K562 (cell line): ENCODE data around the gene MYLK4. TPM values are rescaled to one million over a fixed set of nuclear protein-coding genes. Genes with fewer than 3 reads are reported as not detected.

ENCODE experiments used
- FOXA1 ChIP-seq: fragments of 450-650 bp; IDR thresholded peaks from 2 replicates; pipeline ENCODE4 v1.6.1; 2016; ENCODE audit warnings: mild to moderate bottlenecking, borderline replicate concordance
- HMGN3 ChIP-seq: IDR thresholded peaks from 2 replicates; pipeline ENCODE4 v1.6.1; 2011; ENCODE audit warnings: borderline replicate concordance, low read depth, mild to moderate bottlenecking, mixed read lengths, low read length; ENCODE audit not compliant: insufficient read length; ENCODE audit errors: extremely low read depth
- SMARCE1 ChIP-seq: fragments of 450-650 bp; IDR thresholded peaks from 2 replicates; pipeline ENCODE4 v1.7.1; 2016; ENCODE audit warnings: mild to moderate bottlenecking
- STAT5B ChIP-seq: fragments of 250-450 bp; sonication (Bioruptor Pico); IDR thresholded peaks from 2 replicates; pipeline ENCODE4 v1.8.0; 2021; ENCODE audit warnings: mild to moderate bottlenecking, inconsistent platforms
- THAP7 ChIP-seq: fragments of 250-450 bp; sonication (Bioruptor Pico); IDR thresholded peaks from 2 replicates; pipeline ENCODE4 v1.5.0; 2021
- ZNF77 ChIP-seq: fragments of 250-450 bp; sonication (Bioruptor Pico); IDR thresholded peaks from 2 replicates; pipeline ENCODE4 v1.5.0; 2020
- polyA plus RNA-seq, 8 experiments: library from polyadenylated mRNA; depleted of rRNA in 4 of 8; stranded (reverse) in 5 of 8; unstranded in 3 of 8; fragments of >200 nt; fragmentation: Nextera tagmentation in 2 of 8; fragmentation: Illumina TruSeq in 1 of 8; extraction: Ambion mirVana in 2 of 8; extraction: Trizol in 1 of 8; gene quantifications; 2 replicates each; pipeline versions ENCODE4 v1.2.1 to v1.2.3, GENCODE V29; 2011 to 2014; ENCODE audit warnings: inconsistent platforms in 1 of 8, missing spikeins in 1 of 8
- total RNA-seq, 7 experiments: library from RNA; depleted of rRNA in 6 of 7; stranded (reverse); fragments of >200 nt in 6 of 7; fragmentation: Illumina TruSeq in 2 of 7; extraction: Trizol in 2 of 7; gene quantifications; 2 replicates each; pipeline versions ENCODE4 v1.2.1 to v1.2.3, GENCODE V29; 2011 to 2021; ENCODE audit warnings: low replicate concordance in 1 of 7
- TF ChIP-seq, protein P1 (sequence below): fragments of 450-650 bp; IDR thresholded peaks from 2 replicates; pipeline ENCODE4 v1.6.1; 2017; ENCODE audit warnings: antibody characterized with exemption, mild to moderate bottlenecking

MYLK4 gene
- total and polyA plus RNA-seq, 9 of the 15 experiments (the other 6 are each of a cell fraction or from before 2014, with no cell fraction given): 0.01 to 0.15 (median 0.06) TPM

- TF ChIP-seq, protein P1, sequence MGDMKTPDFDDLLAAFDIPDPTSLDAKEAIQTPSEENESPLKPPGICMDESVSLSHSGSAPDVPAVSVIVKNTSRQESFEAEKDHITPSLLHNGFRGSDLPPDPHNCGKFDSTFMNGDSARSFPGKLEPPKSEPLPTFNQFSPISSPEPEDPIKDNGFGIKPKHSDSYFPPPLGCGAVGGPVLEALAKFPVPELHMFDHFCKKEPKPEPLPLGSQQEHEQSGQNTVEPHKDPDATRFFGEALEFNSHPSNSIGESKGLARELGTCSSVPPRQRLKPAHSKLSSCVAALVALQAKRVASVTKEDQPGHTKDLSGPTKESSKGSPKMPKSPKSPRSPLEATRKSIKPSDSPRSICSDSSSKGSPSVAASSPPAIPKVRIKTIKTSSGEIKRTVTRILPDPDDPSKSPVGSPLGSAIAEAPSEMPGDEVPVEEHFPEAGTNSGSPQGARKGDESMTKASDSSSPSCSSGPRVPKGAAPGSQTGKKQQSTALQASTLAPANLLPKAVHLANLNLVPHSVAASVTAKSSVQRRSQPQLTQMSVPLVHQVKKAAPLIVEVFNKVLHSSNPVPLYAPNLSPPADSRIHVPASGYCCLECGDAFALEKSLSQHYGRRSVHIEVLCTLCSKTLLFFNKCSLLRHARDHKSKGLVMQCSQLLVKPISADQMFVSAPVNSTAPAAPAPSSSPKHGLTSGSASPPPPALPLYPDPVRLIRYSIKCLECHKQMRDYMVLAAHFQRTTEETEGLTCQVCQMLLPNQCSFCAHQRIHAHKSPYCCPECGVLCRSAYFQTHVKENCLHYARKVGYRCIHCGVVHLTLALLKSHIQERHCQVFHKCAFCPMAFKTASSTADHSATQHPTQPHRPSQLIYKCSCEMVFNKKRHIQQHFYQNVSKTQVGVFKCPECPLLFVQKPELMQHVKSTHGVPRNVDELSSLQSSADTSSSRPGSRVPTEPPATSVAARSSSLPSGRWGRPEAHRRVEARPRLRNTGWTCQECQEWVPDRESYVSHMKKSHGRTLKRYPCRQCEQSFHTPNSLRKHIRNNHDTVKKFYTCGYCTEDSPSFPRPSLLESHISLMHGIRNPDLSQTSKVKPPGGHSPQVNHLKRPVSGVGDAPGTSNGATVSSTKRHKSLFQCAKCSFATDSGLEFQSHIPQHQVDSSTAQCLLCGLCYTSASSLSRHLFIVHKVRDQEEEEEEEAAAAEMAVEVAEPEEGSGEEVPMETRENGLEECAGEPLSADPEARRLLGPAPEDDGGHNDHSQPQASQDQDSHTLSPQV: peak; percentile 75
- TF ChIP-seq SMARCE1: no peak
- no peak for TF ChIP-seq STAT5B (CRISPR knock-in tag)
- TF ChIP-seq ZNF77: no peak
- TF ChIP-seq FOXA1: no peak
- TF ChIP-seq HMGN3: peak; percentile 59
- TF ChIP-seq THAP7 (CRISPR knock-in tag): no peak
Measured at GRCh38 chr6:2765166-2765895, 14.6 kb upstream of the MYLK4 start, which contains the start of gene WRNIP1 (continued).
